Central memory CD8-positive, alpha-beta T cell (primary cell): ENCODE data around the gene GPER1.

ENCODE experiments used
- ATAC-seq: fragments of 150-1000 bp; cut with Tn5 transposase; replicated peaks from 2 replicates; pipeline ENCODE4 v1.10.0; 2022; ENCODE audit warnings: mild to moderate bottlenecking, moderate FRiP score, moderate number of reproducible peaks; ENCODE audit not compliant: poor library complexity, severe bottlenecking; ENCODE audit errors: extremely low read depth
- DNase-seq, 2 donors: peaks; one replicate each; pipeline ENCODE4 v3.0.0; 2021; ENCODE audit warnings: low spot score in 2 of 2
- H3K27ac Mint-ChIP-seq: one replicate; pipeline ENCODE4 v1.8.0; 2022; ENCODE audit warnings: low read depth, mild to moderate bottlenecking, moderate library complexity, mixed read lengths
- H3K27me3 Mint-ChIP-seq: one replicate; pipeline ENCODE4 v1.8.0; 2022; ENCODE audit warnings: mixed read lengths
- H3K36me3 Mint-ChIP-seq: one replicate; pipeline ENCODE4 v1.8.0; 2022; ENCODE audit warnings: mild to moderate bottlenecking, moderate library complexity, mixed read lengths; ENCODE audit not compliant: insufficient read depth
- H3K4me1 Mint-ChIP-seq: one replicate; pipeline ENCODE4 v1.8.0; 2022; ENCODE audit warnings: mixed read lengths
- H3K4me3 Mint-ChIP-seq: one replicate; pipeline ENCODE4 v1.8.0; 2022; ENCODE audit warnings: mild to moderate bottlenecking, moderate library complexity, mixed read lengths
- H3K9me3 Mint-ChIP-seq: one replicate; pipeline ENCODE4 v1.8.0; 2022; ENCODE audit warnings: mixed read lengths

GPER1 gene

GRCh38 chr7:1099154-1099542 lies 11.2 kb downstream of the GPER1 start:
- no peak for DNase-seq

GRCh38 chr7:1099637-1100036 lies 11.7 kb downstream of the GPER1 start:
- H3K27ac Mint-ChIP-seq, result no peak overlapping the region
- no peaks in the 10 kb centered on the region for H3K9me3 Mint-ChIP-seq
- H3K27me3 Mint-ChIP-seq, result no peaks in the 10 kb centered on the region
- no peak for DNase-seq
- H3K4me1 Mint-ChIP-seq, result peaks cover 6% of the 10 kb centered on the region
- ATAC-seq, result no peak
- H3K4me3 Mint-ChIP-seq, result no peak overlapping the region
- H3K36me3 Mint-ChIP-seq, result no peaks in the 10 kb centered on the region

More at GRCh38 chr7:1099154-1099542, 11.2 kb downstream of the GPER1 start:
- Mint-ChIP-seq H3K4me3 (no peak overlapping the region), H3K27me3 (no peaks in the 10 kb centered on the region), H3K9me3 (no peaks in the 10 kb centered on the region), H3K27ac (no peak overlapping the region), H3K36me3 (no peaks in the 10 kb centered on the region), H3K4me1 (peaks cover 6% of the 10 kb centered on the region)
- no peak for ATAC-seq

- Mint-ChIP-seq H3K36me3 (no peaks in the 10 kb centered on the region), H3K27ac (no peak overlapping the region), H3K27me3 (no peaks in the 10 kb centered on the region), H3K9me3 (no peaks in the 10 kb centered on the region), H3K4me1 (peaks cover 6% of the 10 kb centered on the region), H3K4me3 (no peak overlapping the region)
- ATAC-seq (no peak), DNase-seq (no peak)
These were observed 12.5 kb downstream of the GPER1 start for GRCh38 chr7:1100386-1100785.

- Mint-ChIP-seq H3K27me3 (no peaks in the 10 kb centered on the region), H3K4me1 (peaks cover 6% of the 10 kb centered on the region), H3K9me3 (no peaks in the 10 kb centered on the region), H3K36me3 (no peaks in the 10 kb centered on the region), H3K27ac (no peak overlapping the region), H3K4me3 (no peak overlapping the region)
- ATAC-seq, result no peak
- no peak for DNase-seq
These were observed 13.1 kb downstream of the GPER1 start for GRCh38 chr7:1100834-1101562.

GRCh38 chr7:1101563-1102431 lies 13.9 kb downstream of the GPER1 start:
- no peaks in the 10 kb centered on the region for H3K27me3 Mint-ChIP-seq
- ATAC-seq, result no peak
- no peaks in the 10 kb centered on the region for H3K36me3 Mint-ChIP-seq

GRCh38 chr7:1103009-1103788 lies 15.3 kb downstream of the GPER1 start:
- Mint-ChIP-seq H3K27me3 (no peaks in the 10 kb centered on the region), H3K36me3 (no peaks in the 10 kb centered on the region), H3K9me3 (no peaks in the 10 kb centered on the region), H3K27ac (peak overlapping the region; percentile 75), H3K4me1 (peaks cover 6% of the 10 kb centered on the region), H3K4me3 (peak overlapping the region; percentile 74)
- ATAC-seq (peak; percentile 49), DNase-seq (no peak)

More at GRCh38 chr7:1101563-1102431, 13.9 kb downstream of the GPER1 start:
- peaks cover 6% of the 10 kb centered on the region for H3K4me1 Mint-ChIP-seq
- H3K27ac Mint-ChIP-seq, result no peak overlapping the region
- no peaks in the 10 kb centered on the region for H3K9me3 Mint-ChIP-seq
- no peak for DNase-seq
- H3K4me3 Mint-ChIP-seq, result no peak overlapping the region

- ATAC-seq, result peak; percentile 60
- H3K4me3 Mint-ChIP-seq, result peak overlapping the region; percentile 74
- H3K27ac Mint-ChIP-seq, result peak overlapping the region; percentile 75
These were observed 16.0 kb downstream of the GPER1 start for GRCh38 chr7:1103789-1104515.

GRCh38 chr7:1104516-1105179 lies 16.7 kb downstream of the GPER1 start:
- DNase-seq (no peak), ATAC-seq (no peak)
- H3K27me3 Mint-ChIP-seq, result no peaks in the 10 kb centered on the region
- no peaks in the 10 kb centered on the region for H3K36me3 Mint-ChIP-seq
- no peak overlapping the region for H3K4me3 Mint-ChIP-seq
- peaks cover 6% of the 10 kb centered on the region for H3K4me1 Mint-ChIP-seq
- H3K9me3 Mint-ChIP-seq, result no peaks in the 10 kb centered on the region
- H3K27ac Mint-ChIP-seq, result peak overlapping the region; percentile 75

More at GRCh38 chr7:1103789-1104515, 16.0 kb downstream of the GPER1 start:
- DNase-seq, result no peak
- Mint-ChIP-seq H3K36me3 (no peaks in the 10 kb centered on the region), H3K9me3 (no peaks in the 10 kb centered on the region), H3K4me1 (peaks cover 6% of the 10 kb centered on the region), H3K27me3 (no peaks in the 10 kb centered on the region)

- Mint-ChIP-seq H3K27me3 (no peaks in the 10 kb centered on the region), H3K4me1 (peaks cover 6% of the 10 kb centered on the region), H3K27ac (no peak overlapping the region), H3K4me3 (no peak overlapping the region), H3K36me3 (no peaks in the 10 kb centered on the region), H3K9me3 (no peaks in the 10 kb centered on the region)
- DNase-seq (no peak), ATAC-seq (no peak)
These were observed 17.3 kb downstream of the GPER1 start for GRCh38 chr7:1105189-1105588.

- ATAC-seq (no peak), DNase-seq (no peak)
- Mint-ChIP-seq H3K36me3 (no peaks in the 10 kb centered on the region), H3K27ac (no peak overlapping the region), H3K4me1 (peaks cover 6% of the 10 kb centered on the region), H3K9me3 (no peaks in the 10 kb centered on the region), H3K4me3 (no peak overlapping the region), H3K27me3 (no peaks in the 10 kb centered on the region)
These were observed 18.3 kb downstream of the GPER1 start for GRCh38 chr7:1106063-1106792.

GRCh38 chr7:1106793-1107421 lies 19.0 kb downstream of the GPER1 start:
- no peaks in the 10 kb centered on the region for H3K27me3 Mint-ChIP-seq
- no peak for DNase-seq
- no peaks in the 10 kb centered on the region for H3K36me3 Mint-ChIP-seq
- no peak overlapping the region for H3K4me3 Mint-ChIP-seq
- ATAC-seq, result no peak
- H3K4me1 Mint-ChIP-seq, result peaks cover 6% of the 10 kb centered on the region
- no peak overlapping the region for H3K27ac Mint-ChIP-seq
- no peaks in the 10 kb centered on the region for H3K9me3 Mint-ChIP-seq
